CD4-positive, alpha-beta T cell (primary cell): ENCODE data around the gene CALM3. TPM values are rescaled to one million over a fixed set of nuclear protein-coding genes. Genes with fewer than 3 reads are reported as not detected.

Experiments used
- ATAC-seq: fragments of 200-7000 bp; cut with Tn5 transposase; one replicate; pipeline ENCODE4 v1.10.0; 2022; ENCODE audit warnings: mild to moderate bottlenecking; ENCODE audit not compliant: poor library complexity
- CTCF ChIA-PET: fragments of 350-600 bp; sonication (Branson Sonifier 250); formaldehyde crosslinking; loops from one replicate; lab custom pipeline; 2021; ENCODE audit warnings: antibody characterized with exemption, inconsistent platforms; lab: Charles Lee
- POLR2A ChIA-PET: fragments of 350-600 bp; sonication (Branson Sonifier 250); formaldehyde crosslinking; loops from one replicate; lab custom pipeline; 2021; ENCODE audit warnings: antibody characterized with exemption, inconsistent platforms; lab: Charles Lee
- DNase-seq, 14 experiments: peaks; one replicate each; pipeline ENCODE4 v3.0.0-alpha.2; 2013 to 2020; ENCODE audit warnings: mixed read lengths in 2 of 14
- H3K27ac ChIP-seq, 2 donors: one replicate each; pipeline versions ENCODE4 v1.5.1 to v1.7.0; 2013; ENCODE audit warnings: low read length in 2 of 2, low read depth in 1 of 2, mild to moderate bottlenecking in 1 of 2
- H3K27me3 ChIP-seq, 2 experiments: 1 replicate in 1 of 2; 2 replicates in 1 of 2; pipeline versions ENCODE4 v1.6.1 to v1.7.0; 2013; ENCODE audit warnings: low read length in 2 of 2, control low read depth in 1 of 2, mild to moderate bottlenecking in 1 of 2, moderate library complexity in 1 of 2; ENCODE audit not compliant: insufficient read depth in 2 of 2, control insufficient read depth in 1 of 2
- H3K36me3 ChIP-seq: one replicate; pipeline ENCODE4 v1.6.1; 2013; ENCODE audit warnings: low read length, control low read depth; ENCODE audit not compliant: insufficient read depth
- H3K4me1 ChIP-seq: one replicate; pipeline ENCODE4 v1.6.1; 2013; ENCODE audit warnings: low read length, control low read depth; ENCODE audit not compliant: insufficient read depth
- H3K4me3 ChIP-seq: one replicate; pipeline ENCODE4 v1.5.1; 2013; ENCODE audit warnings: mild to moderate bottlenecking, low read length, moderate library complexity
- H3K9me3 ChIP-seq, 2 experiments: 1 replicate in 1 of 2; 2 replicates in 1 of 2; pipeline versions ENCODE4 v1.6.1 to v1.7.0; 2013; ENCODE audit warnings: low read length in 2 of 2, mild to moderate bottlenecking in 2 of 2, control low read depth in 1 of 2, moderate library complexity in 1 of 2; ENCODE audit not compliant: control insufficient read depth in 1 of 2, insufficient read depth in 1 of 2
- H3K27ac Mint-ChIP-seq: one replicate; pipeline ENCODE4 v1.8.0; 2020; ENCODE audit warnings: mixed read lengths
- H3K27me3 Mint-ChIP-seq: one replicate; pipeline ENCODE4 v1.8.0; 2021; ENCODE audit warnings: mixed read lengths
- H3K36me3 Mint-ChIP-seq: one replicate; pipeline ENCODE4 v1.8.0; 2021; ENCODE audit warnings: low read depth, mixed read lengths
- H3K4me1 Mint-ChIP-seq: one replicate; pipeline ENCODE4 v1.8.0; 2021; ENCODE audit warnings: low read depth, mixed read lengths
- H3K4me3 Mint-ChIP-seq: one replicate; pipeline ENCODE4 v1.8.0; 2020; ENCODE audit warnings: mild to moderate bottlenecking, mixed read lengths
- H3K9me3 Mint-ChIP-seq: one replicate; pipeline ENCODE4 v1.8.0; 2020; ENCODE audit warnings: mixed read lengths
- intact Hi-C, 2 experiments: fragments of 100-400 bp; cut with DNase I in 1 of 2; cut with micrococcal nuclease in 1 of 2; formaldehyde crosslinking; loops; one replicate each; pipeline versions ENCODE4 v1.15.1 to v1.9.0; 2023 to 2025; cut with DNase I, micrococcal nuclease
- total RNA-seq, 174 experiments: library from RNA in 2 of 174; stranded (reverse) in 2 of 174; gene quantifications; one replicate each; pipeline ENCODE4 v1.2.3 and lab custom pipeline; 2021 to 2026
- TF ChIP-seq, protein P1 (sequence below): fragments of 200-600 bp; IDR thresholded peaks from one replicate; pipeline ENCODE4 v1.8.0; 2022; ENCODE audit warnings: antibody characterized with exemption, mild to moderate bottlenecking

CALM3 gene
- total RNA-seq, 2 experiments from 2014 or later, result 169 to 173 TPM

DNA sequence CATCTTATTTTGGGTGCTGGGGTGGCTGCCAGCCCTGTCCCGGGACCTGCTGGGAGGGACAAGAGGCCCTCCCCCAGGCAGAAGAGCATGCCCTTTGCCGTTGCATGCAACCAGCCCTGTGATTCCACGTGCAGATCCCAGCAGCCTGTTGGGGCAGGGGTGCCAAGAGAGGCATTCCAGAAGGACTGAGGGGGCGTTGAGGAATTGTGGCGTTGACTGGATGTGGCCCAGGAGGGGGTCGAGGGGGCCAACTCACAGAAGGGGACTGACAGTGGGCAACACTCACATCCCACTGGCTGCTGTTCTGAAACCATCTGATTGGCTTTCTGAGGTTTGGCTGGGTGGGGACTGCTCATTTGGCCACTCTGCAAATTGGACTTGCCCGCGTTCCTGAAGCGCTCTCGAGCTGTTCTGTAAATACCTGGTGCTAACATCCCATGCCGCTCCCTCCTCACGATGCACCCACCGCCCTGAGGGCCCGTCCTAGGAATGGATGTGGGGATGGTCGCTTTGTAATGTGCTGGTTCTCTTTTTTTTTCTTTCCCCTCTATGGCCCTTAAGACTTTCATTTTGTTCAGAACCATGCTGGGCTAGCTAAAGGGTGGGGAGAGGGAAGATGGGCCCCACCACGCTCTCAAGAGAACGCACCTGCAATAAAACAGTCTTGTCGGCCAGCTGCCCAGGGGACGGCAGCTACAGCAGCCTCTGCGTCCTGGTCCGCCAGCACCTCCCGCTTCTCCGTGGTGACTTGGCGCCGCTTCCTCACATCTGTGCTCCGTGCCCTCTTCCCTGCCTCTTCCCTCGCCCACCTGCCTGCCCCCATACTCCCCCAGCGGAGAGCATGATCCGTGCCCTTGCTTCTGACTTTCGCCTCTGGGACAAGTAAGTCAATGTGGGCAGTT, 8.6 kb downstream of the CALM3 start:
- peaks cover 72% of the 10 kb centered on the region for H3K4me1 ChIP-seq
- peak overlapping the region; percentile 93 for H3K27ac Mint-ChIP-seq
- H3K27me3 Mint-ChIP-seq, result no peaks in the 10 kb centered on the region
- intact Hi-C loops, result loop anchor here in 1 of 2 experiments (5.0 to 10.0 kb wide), 4 partner anchors 77 to 1755 kb away; partner anchors contain the start of genes INAFM1, SYNGR4 and TMEM143
- peak in 1 of 14 experiments; percentile 30 for DNase-seq
- CTCF ChIA-PET, result interaction anchor here (3.8 kb wide), 1 partner anchor 52 kb away, joined by 30 read pairs; the partner anchor contains the start of gene DACT3
- H3K27ac ChIP-seq, result peak overlapping the region in 1 of 2 donors; percentile 2
- H3K4me1 Mint-ChIP-seq, result peaks cover 75% of the 10 kb centered on the region
- peaks cover 56% of the 10 kb centered on the region for H3K36me3 ChIP-seq
- H3K27me3 ChIP-seq, result no peaks in the 10 kb centered on the region
- POLR2A ChIA-PET, result interaction anchor here (2.5 to 5.4 kb wide), 2 partner anchors 8 to 52 kb away, joined by 36 to 215 read pairs; partner anchors contain the start of genes CALM3 and DACT3
- no peaks in the 10 kb centered on the region for H3K9me3 Mint-ChIP-seq
- no peak overlapping the region for H3K4me3 ChIP-seq
- peaks cover 64% of the 10 kb centered on the region for H3K36me3 Mint-ChIP-seq
- ATAC-seq, result no peak
- no peak overlapping the region for H3K4me3 Mint-ChIP-seq
- H3K9me3 ChIP-seq, result no peaks in the 10 kb centered on the region
- TF ChIP-seq, protein P1, sequence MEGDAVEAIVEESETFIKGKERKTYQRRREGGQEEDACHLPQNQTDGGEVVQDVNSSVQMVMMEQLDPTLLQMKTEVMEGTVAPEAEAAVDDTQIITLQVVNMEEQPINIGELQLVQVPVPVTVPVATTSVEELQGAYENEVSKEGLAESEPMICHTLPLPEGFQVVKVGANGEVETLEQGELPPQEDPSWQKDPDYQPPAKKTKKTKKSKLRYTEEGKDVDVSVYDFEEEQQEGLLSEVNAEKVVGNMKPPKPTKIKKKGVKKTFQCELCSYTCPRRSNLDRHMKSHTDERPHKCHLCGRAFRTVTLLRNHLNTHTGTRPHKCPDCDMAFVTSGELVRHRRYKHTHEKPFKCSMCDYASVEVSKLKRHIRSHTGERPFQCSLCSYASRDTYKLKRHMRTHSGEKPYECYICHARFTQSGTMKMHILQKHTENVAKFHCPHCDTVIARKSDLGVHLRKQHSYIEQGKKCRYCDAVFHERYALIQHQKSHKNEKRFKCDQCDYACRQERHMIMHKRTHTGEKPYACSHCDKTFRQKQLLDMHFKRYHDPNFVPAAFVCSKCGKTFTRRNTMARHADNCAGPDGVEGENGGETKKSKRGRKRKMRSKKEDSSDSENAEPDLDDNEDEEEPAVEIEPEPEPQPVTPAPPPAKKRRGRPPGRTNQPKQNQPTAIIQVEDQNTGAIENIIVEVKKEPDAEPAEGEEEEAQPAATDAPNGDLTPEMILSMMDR, result no peak

DNA sequence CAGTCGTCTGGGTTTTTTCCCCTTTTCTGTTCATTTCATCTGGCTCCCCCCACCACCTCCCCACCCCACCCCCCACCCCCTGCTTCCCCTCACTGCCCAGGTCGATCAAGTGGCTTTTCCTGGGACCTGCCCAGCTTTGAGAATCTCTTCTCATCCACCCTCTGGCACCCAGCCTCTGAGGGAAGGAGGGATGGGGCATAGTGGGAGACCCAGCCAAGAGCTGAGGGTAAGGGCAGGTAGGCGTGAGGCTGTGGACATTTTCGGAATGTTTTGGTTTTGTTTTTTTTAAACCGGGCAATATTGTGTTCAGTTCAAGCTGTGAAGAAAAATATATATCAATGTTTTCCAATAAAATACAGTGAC, 9.3 kb downstream of the CALM3 start:
- H3K36me3 Mint-ChIP-seq, result peaks cover 64% of the 10 kb centered on the region
- peak overlapping the region; percentile 80 for H3K4me3 Mint-ChIP-seq
- no peaks in the 10 kb centered on the region for H3K27me3 Mint-ChIP-seq
- ATAC-seq, result no peak
- no peak overlapping the region for H3K4me3 ChIP-seq
- TF ChIP-seq, protein P1, result no peak
- intact Hi-C loops, result loop anchor here in 1 of 2 experiments (5.0 to 10.0 kb wide), 2 partner anchors 78 to 1754 kb away; partner anchors contain the start of genes SYNGR4 and TMEM143
- peaks cover 51% of the 10 kb centered on the region for H3K36me3 ChIP-seq
- no peaks in the 10 kb centered on the region for H3K9me3 Mint-ChIP-seq
- H3K27me3 ChIP-seq, result no peaks in the 10 kb centered on the region
- H3K4me1 ChIP-seq, result peaks cover 69% of the 10 kb centered on the region
- DNase-seq, result no peak
- peak overlapping the region; percentile 93 for H3K27ac Mint-ChIP-seq
- no peaks in the 10 kb centered on the region for H3K9me3 ChIP-seq
- H3K27ac ChIP-seq, result peak overlapping the region; percentile 57 to 81
- ChIA-PET CTCF (interaction anchor here (3.8 kb wide), 1 partner anchor 52 kb away, joined by 30 read pairs; the partner anchor contains the start of gene DACT3), POLR2A (interaction anchor here (1.2 to 5.4 kb wide), 5 partner anchors 8 to 82 kb away, joined by 3 to 215 read pairs (median 10); partner anchors contain the start of genes CALM3 and DACT3)
- H3K4me1 Mint-ChIP-seq, result peaks cover 71% of the 10 kb centered on the region
